CD4-positive, alpha-beta T cell (primary cell): ENCODE measurements around the gene SH3RF2. TPM values are rescaled to one million over a fixed set of nuclear protein-coding genes. Genes with fewer than 3 reads are reported as not detected.

Experiments used
- ATAC-seq: fragments of 200-7000 bp; cut with Tn5 transposase; one replicate; pipeline ENCODE4 v1.10.0; 2022; ENCODE audit warnings: mild to moderate bottlenecking; ENCODE audit not compliant: poor library complexity
- CTCF ChIA-PET: fragments of 350-600 bp; sonication (Branson Sonifier 250); formaldehyde crosslinking; loops from one replicate; lab custom pipeline; 2021; ENCODE audit warnings: antibody characterized with exemption, inconsistent platforms; lab: Charles Lee
- POLR2A ChIA-PET: fragments of 350-600 bp; sonication (Branson Sonifier 250); formaldehyde crosslinking; loops from one replicate; lab custom pipeline; 2021; ENCODE audit warnings: antibody characterized with exemption, inconsistent platforms; lab: Charles Lee
- DNase-seq, 14 experiments: peaks; one replicate each; pipeline ENCODE4 v3.0.0-alpha.2; 2013 to 2020; ENCODE audit warnings: mixed read lengths in 2 of 14
- H3K27ac ChIP-seq, 2 donors: one replicate each; pipeline versions ENCODE4 v1.5.1 to v1.7.0; 2013; ENCODE audit warnings: low read length in 2 of 2, low read depth in 1 of 2, mild to moderate bottlenecking in 1 of 2
- H3K27me3 ChIP-seq, 2 experiments: 1 replicate in 1 of 2; 2 replicates in 1 of 2; pipeline versions ENCODE4 v1.6.1 to v1.7.0; 2013; ENCODE audit warnings: low read length in 2 of 2, control low read depth in 1 of 2, mild to moderate bottlenecking in 1 of 2, moderate library complexity in 1 of 2; ENCODE audit not compliant: insufficient read depth in 2 of 2, control insufficient read depth in 1 of 2
- H3K36me3 ChIP-seq: one replicate; pipeline ENCODE4 v1.6.1; 2013; ENCODE audit warnings: low read length, control low read depth; ENCODE audit not compliant: insufficient read depth
- H3K4me1 ChIP-seq: one replicate; pipeline ENCODE4 v1.6.1; 2013; ENCODE audit warnings: low read length, control low read depth; ENCODE audit not compliant: insufficient read depth
- H3K4me3 ChIP-seq: one replicate; pipeline ENCODE4 v1.5.1; 2013; ENCODE audit warnings: mild to moderate bottlenecking, low read length, moderate library complexity
- H3K9me3 ChIP-seq, 2 experiments: 1 replicate in 1 of 2; 2 replicates in 1 of 2; pipeline versions ENCODE4 v1.6.1 to v1.7.0; 2013; ENCODE audit warnings: low read length in 2 of 2, mild to moderate bottlenecking in 2 of 2, control low read depth in 1 of 2, moderate library complexity in 1 of 2; ENCODE audit not compliant: control insufficient read depth in 1 of 2, insufficient read depth in 1 of 2
- H3K27ac Mint-ChIP-seq: one replicate; pipeline ENCODE4 v1.8.0; 2020; ENCODE audit warnings: mixed read lengths
- H3K27me3 Mint-ChIP-seq: one replicate; pipeline ENCODE4 v1.8.0; 2021; ENCODE audit warnings: mixed read lengths
- H3K36me3 Mint-ChIP-seq: one replicate; pipeline ENCODE4 v1.8.0; 2021; ENCODE audit warnings: low read depth, mixed read lengths
- H3K4me1 Mint-ChIP-seq: one replicate; pipeline ENCODE4 v1.8.0; 2021; ENCODE audit warnings: low read depth, mixed read lengths
- H3K4me3 Mint-ChIP-seq: one replicate; pipeline ENCODE4 v1.8.0; 2020; ENCODE audit warnings: mild to moderate bottlenecking, mixed read lengths
- H3K9me3 Mint-ChIP-seq: one replicate; pipeline ENCODE4 v1.8.0; 2020; ENCODE audit warnings: mixed read lengths
- intact Hi-C, 2 experiments: fragments of 100-400 bp; cut with DNase I in 1 of 2; cut with micrococcal nuclease in 1 of 2; formaldehyde crosslinking; loops; one replicate each; pipeline versions ENCODE4 v1.15.1 to v1.9.0; 2023 to 2025; cut with DNase I, micrococcal nuclease
- total RNA-seq, 174 experiments: library from RNA in 2 of 174; stranded (reverse) in 2 of 174; gene quantifications; one replicate each; pipeline ENCODE4 v1.2.3 and lab custom pipeline; 2021 to 2026
- TF ChIP-seq, protein P1 (sequence below): fragments of 200-600 bp; IDR thresholded peaks from one replicate; pipeline ENCODE4 v1.8.0; 2022; ENCODE audit warnings: antibody characterized with exemption, mild to moderate bottlenecking

The SH3RF2 gene
- total RNA-seq, 2 experiments from 2014 or later, result 0.11 to 0.42 TPM

DNA sequence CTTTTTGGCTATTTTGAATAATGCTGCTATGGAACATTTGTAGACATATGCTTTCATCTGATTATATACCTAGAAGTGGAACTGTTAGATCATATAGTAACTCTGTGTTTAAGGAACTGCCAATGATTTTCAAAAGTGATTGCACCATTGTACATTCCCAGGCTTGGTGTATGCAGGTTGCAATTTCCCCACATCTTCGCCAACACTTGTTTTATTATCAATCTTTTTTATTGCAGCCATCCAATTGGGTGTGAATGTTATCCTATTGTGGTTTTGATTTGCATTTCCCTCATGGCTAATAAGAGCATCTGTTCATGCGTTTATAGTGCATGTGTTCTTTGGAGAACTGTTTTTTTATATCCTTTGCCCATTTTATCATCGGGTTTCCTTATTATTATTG, 87.7 kb downstream of the SH3RF2 start:
- Mint-ChIP-seq H3K36me3 (no peaks in the 10 kb centered on the region), H3K27me3 (peaks cover 21% of the 10 kb centered on the region), H3K27ac (no peak overlapping the region), H3K4me1 (no peaks in the 10 kb centered on the region), H3K4me3 (no peak overlapping the region), H3K9me3 (no peaks in the 10 kb centered on the region)
- intact Hi-C loops, result no loop called here
- no peak for DNase-seq
- Histone ChIP-seq H3K36me3 (no peaks in the 10 kb centered on the region), H3K27me3 (peaks cover 2 to 6% of the 10 kb centered on the region in 2 experiments), H3K4me1 (no peaks in the 10 kb centered on the region), H3K4me3 (no peak overlapping the region), H3K9me3 (no peaks in the 10 kb centered on the region), H3K27ac (no peak overlapping the region)
- ChIA-PET POLR2A (no interaction called here), CTCF (no interaction called here)
- TF ChIP-seq, protein P1, sequence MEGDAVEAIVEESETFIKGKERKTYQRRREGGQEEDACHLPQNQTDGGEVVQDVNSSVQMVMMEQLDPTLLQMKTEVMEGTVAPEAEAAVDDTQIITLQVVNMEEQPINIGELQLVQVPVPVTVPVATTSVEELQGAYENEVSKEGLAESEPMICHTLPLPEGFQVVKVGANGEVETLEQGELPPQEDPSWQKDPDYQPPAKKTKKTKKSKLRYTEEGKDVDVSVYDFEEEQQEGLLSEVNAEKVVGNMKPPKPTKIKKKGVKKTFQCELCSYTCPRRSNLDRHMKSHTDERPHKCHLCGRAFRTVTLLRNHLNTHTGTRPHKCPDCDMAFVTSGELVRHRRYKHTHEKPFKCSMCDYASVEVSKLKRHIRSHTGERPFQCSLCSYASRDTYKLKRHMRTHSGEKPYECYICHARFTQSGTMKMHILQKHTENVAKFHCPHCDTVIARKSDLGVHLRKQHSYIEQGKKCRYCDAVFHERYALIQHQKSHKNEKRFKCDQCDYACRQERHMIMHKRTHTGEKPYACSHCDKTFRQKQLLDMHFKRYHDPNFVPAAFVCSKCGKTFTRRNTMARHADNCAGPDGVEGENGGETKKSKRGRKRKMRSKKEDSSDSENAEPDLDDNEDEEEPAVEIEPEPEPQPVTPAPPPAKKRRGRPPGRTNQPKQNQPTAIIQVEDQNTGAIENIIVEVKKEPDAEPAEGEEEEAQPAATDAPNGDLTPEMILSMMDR, result no peak
- no peak for ATAC-seq

DNA sequence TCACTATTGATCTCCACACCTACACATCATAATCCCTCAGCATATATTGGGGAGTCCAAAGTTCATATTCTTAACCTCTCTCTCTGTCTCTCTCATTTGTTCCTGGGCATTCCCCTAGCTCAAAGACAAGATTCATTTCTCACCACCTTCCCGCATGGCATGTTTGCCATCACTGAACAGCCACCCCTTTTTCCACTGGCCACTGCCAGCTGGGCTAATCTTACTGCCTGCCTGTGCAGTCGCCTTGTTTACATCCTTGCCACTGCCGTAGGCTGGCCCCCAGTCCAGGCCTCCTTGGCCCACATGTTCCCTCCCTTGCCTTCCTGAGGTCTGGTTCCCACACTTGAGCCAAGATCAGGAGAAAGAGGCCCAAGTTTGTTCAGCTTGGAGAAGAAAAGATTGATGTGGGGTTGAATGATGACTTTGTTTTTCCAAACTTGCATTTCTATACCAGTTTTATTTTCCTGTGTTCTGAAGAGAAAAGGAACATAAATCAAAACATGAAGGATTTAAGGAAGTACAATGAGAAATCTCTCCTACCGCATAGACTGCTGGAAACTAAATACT, 88.8 kb downstream of the SH3RF2 start:
- Histone ChIP-seq H3K9me3 (no peaks in the 10 kb centered on the region), H3K27ac (no peak overlapping the region), H3K27me3 (peaks cover 2 to 6% of the 10 kb centered on the region in 2 experiments), H3K4me3 (no peak overlapping the region), H3K4me1 (no peaks in the 10 kb centered on the region), H3K36me3 (no peaks in the 10 kb centered on the region)
- Mint-ChIP-seq H3K27me3 (peaks cover 18% of the 10 kb centered on the region), H3K36me3 (no peaks in the 10 kb centered on the region), H3K27ac (no peak overlapping the region), H3K4me1 (no peaks in the 10 kb centered on the region), H3K4me3 (no peak overlapping the region), H3K9me3 (no peaks in the 10 kb centered on the region)
- ATAC-seq, result no peak
- ChIA-PET POLR2A (no interaction called here), CTCF (no interaction called here)
- intact Hi-C loops, result no loop called here
- TF ChIP-seq, protein P1, result no peak
- DNase-seq, result no peak

DNA sequence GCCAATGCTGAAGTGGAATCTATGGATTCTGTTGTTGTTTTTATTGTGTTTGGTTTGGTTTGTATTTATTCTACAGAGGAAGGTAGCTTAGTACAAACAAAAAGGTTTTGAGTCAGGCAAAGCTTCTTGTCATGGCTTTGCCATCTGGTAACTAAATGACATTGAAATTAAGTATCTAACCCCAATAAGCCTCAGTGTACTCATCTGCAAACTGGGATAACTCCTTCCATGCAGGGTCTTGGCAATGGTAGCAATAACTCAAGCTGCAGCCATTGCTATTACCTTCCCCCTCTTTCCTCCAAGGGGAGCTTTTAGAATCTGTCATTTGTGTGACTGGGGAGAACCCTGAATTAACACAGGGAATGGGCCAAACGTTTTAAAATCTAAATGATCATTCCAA, 89.3 kb downstream of the SH3RF2 start:
- TF ChIP-seq, protein P1, result no peak
- no peak for ATAC-seq
- Histone ChIP-seq H3K27ac (no peak overlapping the region), H3K27me3 (peaks cover 2 to 6% of the 10 kb centered on the region in 2 experiments), H3K36me3 (no peaks in the 10 kb centered on the region), H3K4me3 (no peak overlapping the region), H3K4me1 (no peaks in the 10 kb centered on the region), H3K9me3 (no peaks in the 10 kb centered on the region)
- no peak for DNase-seq
- Mint-ChIP-seq H3K4me1 (no peaks in the 10 kb centered on the region), H3K27ac (no peak overlapping the region), H3K4me3 (no peak overlapping the region), H3K9me3 (no peaks in the 10 kb centered on the region), H3K36me3 (no peaks in the 10 kb centered on the region), H3K27me3 (peaks cover 13% of the 10 kb centered on the region)
- CTCF ChIA-PET, result no interaction called here
- intact Hi-C loops, result no loop called here
- POLR2A ChIA-PET, result no interaction called here
